Activated naive CD4-positive, alpha-beta T cell treated with anti-CD3 and anti-CD28 coated beads, Interleukin-2, amount 10 ng/mL, durations not matched to agents 5 hours and 36 hours (primary cell): ENCODE measurements around the gene TMX4. TPM values are rescaled to one million over a fixed set of nuclear protein-coding genes. Genes with fewer than 3 reads are reported as not detected.

ENCODE experiments used
- total RNA-seq, 2 experiments: library from RNA; stranded (reverse); gene quantifications; one replicate each; pipeline ENCODE4 v1.2.3, GENCODE V29; 2021

Gene TMX4
- 10 to 100 TPM; 36.6 to 42.0 TPM for total RNA-seq

GRCh38 chr20:8019246-8019997 is at the start of gene TMX4:
Gene TMX4 (minus strand): TSS chr20:8019761. CDS start chr20:8019613, 148 bp downstream.

GRCh38 chr20:7940341-7940740 is 79.2 kb downstream of the TMX4 start, which contains the start of gene HAO1:
Gene HAO1 (minus strand): TSS chr20:7940458. CDS start chr20:7940422, 36 bp downstream.

Other genes with a start within 250 kb of the TMX4 start
- gene HAO1, start 79.3 kb downstream of the TMX4 start, total RNA-seq: not detected
- gene PLCB1, start 112.5 kb upstream of the TMX4 start, total RNA-seq: under 1 TPM; 0.14 to 0.38 TPM